Measurements from ENCODE around the gene ENTPD8.

The ENTPD8 gene

GRCh38 chr9:137441289-137441934, at the start of gene ENTPD8:
Gene ENTPD8 (minus strand): TSS chr9:137441357. CDS start chr9:137438285, 3,072 bp downstream.
- peak; percentile 81 to 90 for DNase-seq

- no peak for DNase-seq
Observed at GRCh38 chr9:137490532-137491186, 49.5 kb upstream of the ENTPD8 start.

GRCh38 chr9:137488906-137489305, 47.7 kb upstream of the ENTPD8 start:
- no peak for DNase-seq

- peak; percentile 67 to 68 for DNase-seq
Observed at GRCh38 chr9:137488327-137488653, 47.1 kb upstream of the ENTPD8 start.

- DNase-seq, result peak; percentile 67 to 74
Observed at GRCh38 chr9:137487454-137488326, 46.5 kb upstream of the ENTPD8 start.

GRCh38 chr9:137486545-137487453, 45.6 kb upstream of the ENTPD8 start:
- DNase-seq, result peak in 1 of 2 experiments; percentile 35

GRCh38 chr9:137486141-137486490, 45.0 kb upstream of the ENTPD8 start:
- no peak for DNase-seq

GRCh38 chr9:137485343-137486140, 44.4 kb upstream of the ENTPD8 start:
- DNase-seq, result no peak

- DNase-seq, result no peak
Observed at GRCh38 chr9:137484551-137485315, 43.6 kb upstream of the ENTPD8 start.

GRCh38 chr9:137482094-137482781, 41.1 kb upstream of the ENTPD8 start:
- peak; percentile 53 to 78 for DNase-seq

- DNase-seq, result peak; percentile 32 to 74
Observed at GRCh38 chr9:137480686-137481683, 39.8 kb upstream of the ENTPD8 start.

- DNase-seq, result peak; percentile 34 to 74
Observed at GRCh38 chr9:137479892-137480685, 38.9 kb upstream of the ENTPD8 start.

- peak; percentile 92 for DNase-seq
Observed at GRCh38 chr9:137478962-137479861, 38.1 kb upstream of the ENTPD8 start.

GRCh38 chr9:137478613-137478961, 37.4 kb upstream of the ENTPD8 start:
- DNase-seq, result no peak

GRCh38 chr9:137477778-137478612, 36.8 kb upstream of the ENTPD8 start:
- no peak for DNase-seq

- no peak for DNase-seq
Observed at GRCh38 chr9:137476856-137477255, 35.7 kb upstream of the ENTPD8 start.

All from SHP77 (cell line).